Liver (tissue), 9 donors: ENCODE results near the gene AQP12A. TPM values are rescaled to one million over a fixed set of nuclear protein-coding genes. Genes with fewer than 3 reads are reported as not detected.

Experiments
- DNase-seq: peaks from one replicate; pipeline ENCODE4 v3.0.0-alpha.2; 2017; ENCODE audit warnings: low spot score
- H3K27ac ChIP-seq, 2 donors: one replicate each; pipeline ENCODE4 v1.7.0; 2013; ENCODE audit warnings: inconsistent platforms in 2 of 2, low read length in 2 of 2, control low read depth in 1 of 2, low read depth in 1 of 2, mild to moderate bottlenecking in 1 of 2
- H3K27me3 ChIP-seq, 4 donors: one replicate each; pipeline versions ENCODE4 v1.6.1 to v1.7.0; 2013; ENCODE audit warnings: low read length in 3 of 4, inconsistent platforms in 1 of 4, mild to moderate bottlenecking in 1 of 4, moderate library complexity in 1 of 4; ENCODE audit not compliant: control insufficient read depth in 4 of 4, insufficient read depth in 4 of 4
- H3K36me3 ChIP-seq, 4 donors: one replicate each; pipeline versions ENCODE4 v1.6.1 to v1.7.0; 2013; ENCODE audit warnings: low read length in 3 of 4, mild to moderate bottlenecking in 3 of 4, low read depth in 1 of 4, moderate library complexity in 1 of 4; ENCODE audit not compliant: control insufficient read depth in 4 of 4, insufficient read depth in 3 of 4
- H3K4me1 ChIP-seq, 4 donors: one replicate each; pipeline versions ENCODE4 v1.6.1 to v1.7.0; 2013; ENCODE audit warnings: low read length in 3 of 4, mild to moderate bottlenecking in 3 of 4, moderate library complexity in 1 of 4; ENCODE audit not compliant: control insufficient read depth in 4 of 4, insufficient read depth in 4 of 4
- H3K4me3 ChIP-seq, 3 donors: one replicate each; pipeline versions ENCODE4 v1.6.1 to v1.7.0; 2013; ENCODE audit warnings: low read length in 3 of 3, control low read depth in 1 of 3, low read depth in 1 of 3, mild to moderate bottlenecking in 1 of 3
- H3K9ac ChIP-seq, 2 donors: one replicate each; pipeline ENCODE4 v1.7.0; 2013; ENCODE audit warnings: low read length in 2 of 2, mild to moderate bottlenecking in 2 of 2, moderate library complexity in 2 of 2, control low read depth in 1 of 2, low read depth in 1 of 2
- H3K9me3 ChIP-seq, 4 donors: one replicate each; pipeline versions ENCODE4 v1.6.1 to v1.7.0; 2013; ENCODE audit warnings: low read length in 3 of 4; ENCODE audit not compliant: control insufficient read depth in 4 of 4
- EGR1 ChIP-seq, 2 donors: IDR thresholded peaks; 2 replicates each; pipeline ENCODE4 v1.6.1; 2016 to 2018; ENCODE audit warnings: antibody characterized with exemption in 2 of 2, low read depth in 2 of 2
- FOXA1 ChIP-seq: IDR thresholded peaks from 2 replicates; pipeline ENCODE4 v1.6.1; 2016; ENCODE audit warnings: antibody characterized with exemption
- FOXA2 ChIP-seq: IDR thresholded peaks from 2 replicates; pipeline ENCODE4 v1.6.1; 2016; ENCODE audit warnings: antibody characterized with exemption
- GABPA ChIP-seq, 2 donors: IDR thresholded peaks in 1 of 2; conservative IDR thresholded peaks in 1 of 2; 2 replicates each; pipeline ENCODE4 v1.6.1; 2016; ENCODE audit warnings: antibody characterized with exemption in 2 of 2, mild to moderate bottlenecking in 1 of 2, moderate library complexity in 1 of 2
- HNF4A ChIP-seq, 2 donors: conservative IDR thresholded peaks; 2 replicates each; pipeline ENCODE4 v1.6.1; 2016; ENCODE audit warnings: antibody characterized with exemption in 2 of 2, mild to moderate bottlenecking in 2 of 2
- HNF4G ChIP-seq: IDR thresholded peaks from 2 replicates; pipeline ENCODE4 v1.6.1; 2016; ENCODE audit warnings: antibody characterized with exemption
- JUND ChIP-seq, 2 donors: IDR thresholded peaks; 2 replicates each; pipeline ENCODE4 v1.6.1; 2016; ENCODE audit warnings: antibody characterized with exemption in 2 of 2
- NR2F2 ChIP-seq: IDR thresholded peaks from 2 replicates; pipeline ENCODE4 v1.6.1; 2016; ENCODE audit warnings: antibody characterized with exemption
- RAD21 ChIP-seq, 2 donors: IDR thresholded peaks; 2 replicates each; pipeline ENCODE4 v1.6.1; 2016; ENCODE audit warnings: antibody characterized with exemption in 2 of 2, mild to moderate bottlenecking in 2 of 2
- RXRA ChIP-seq, 2 donors: IDR thresholded peaks; 2 replicates each; pipeline ENCODE4 v1.6.1; 2017 to 2018; ENCODE audit warnings: antibody characterized with exemption in 2 of 2, mild to moderate bottlenecking in 1 of 2
- SP1 ChIP-seq: IDR thresholded peaks from 2 replicates; pipeline ENCODE4 v1.6.1; 2018; ENCODE audit warnings: antibody characterized with exemption, mild to moderate bottlenecking
- WGBS: extraction: QIAGEN DNeasy Blood & Tissue Kit; methylation state at CpG from one replicate; pipeline ENCODE4 v1.1.7; 2013; 5-methylcytosine and 5-hydroxymethylcytosine counted together
- polyA plus RNA-seq, 2 donors: library from polyadenylated mRNA; stranded (reverse) in 1 of 2; unstranded in 1 of 2; fragments of 200-250 nt in 1 of 2; fragments of >200 nt in 1 of 2; fragmentation: Nextera tagmentation in 1 of 2; extraction: Ambion mirVana in 1 of 2; gene quantifications; one replicate each; pipeline versions ENCODE4 v1.2.1 to v1.2.3, GENCODE V29; 2013 to 2015
- total RNA-seq, 2 donors: library from RNA; depleted of rRNA; stranded (reverse); fragments of >200 nt; gene quantifications; one replicate each; pipeline ENCODE4 v1.2.3, GENCODE V29; 2014
- TF ChIP-seq, protein P1 (sequence below): IDR thresholded peaks from 2 replicates; pipeline ENCODE4 v1.6.1; 2016; ENCODE audit warnings: antibody characterized with exemption
- TF ChIP-seq, protein P2 (sequence below): fragments of 150-350 bp; IDR thresholded peaks from 2 replicates; pipeline ENCODE4 v1.5.1; 2017; ENCODE audit warnings: improper control_type of control experiment, low read depth, low read length; ENCODE audit not compliant: missing input control
- TF ChIP-seq, protein P3 (sequence below): IDR thresholded peaks from 2 replicates; pipeline ENCODE4 v1.6.1; 2016; ENCODE audit warnings: antibody characterized with exemption
- donor health status: healthy.
- donor health status: healthy.
- donor health status: healthy.
- donor health status: healthy.
- donor health status: healthy.

Gene AQP12A
- total and polyA plus RNA-seq, 4 donors = not detected

DNA sequence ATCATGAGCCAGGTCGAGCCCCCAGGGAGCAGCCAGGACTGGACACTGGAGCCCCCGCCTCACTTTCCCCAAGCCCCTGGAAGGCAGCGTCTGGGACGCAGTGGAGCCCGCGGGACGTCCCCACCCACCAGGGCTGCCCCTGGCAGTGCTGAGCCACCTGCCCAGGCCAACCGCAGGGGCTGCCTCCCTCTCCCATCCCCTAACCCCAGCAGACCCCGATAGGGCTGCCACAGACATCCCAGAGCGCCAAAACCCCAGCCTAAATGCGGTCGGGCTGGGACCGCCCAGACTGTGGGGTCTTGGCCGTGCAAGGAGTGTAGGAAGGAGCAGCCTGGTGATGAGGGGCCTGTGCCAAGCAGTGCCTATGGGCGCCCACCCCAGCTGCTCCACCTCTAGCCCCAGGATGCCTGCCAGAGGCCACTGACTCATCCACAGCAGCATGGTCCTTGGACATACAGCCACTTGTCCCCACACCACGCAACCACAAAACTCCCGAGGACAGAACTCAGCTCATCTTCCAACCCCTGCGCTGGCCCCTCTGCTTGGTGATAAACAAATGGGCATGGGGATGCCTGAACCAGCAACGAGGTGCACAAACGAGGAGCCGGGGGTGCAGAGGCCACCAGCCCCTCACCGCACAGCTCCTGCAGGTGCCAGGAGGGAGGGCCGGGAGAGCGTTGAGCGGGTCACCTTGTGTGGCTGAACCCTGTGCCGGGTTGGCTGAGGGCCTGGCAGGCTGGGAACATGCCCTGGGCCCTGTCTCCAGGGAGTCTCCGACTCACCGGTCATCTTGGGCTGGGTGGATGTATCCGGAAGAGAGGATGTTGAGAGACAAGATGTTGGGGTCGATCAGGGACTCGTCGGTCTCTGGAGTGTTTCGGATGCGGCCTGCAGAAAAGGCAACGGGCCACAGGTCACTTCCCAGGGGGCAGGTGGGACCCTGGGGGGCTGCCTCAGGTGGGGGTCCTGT lies 44.9 kb downstream of the AQP12A start:
- Histone ChIP-seq H3K27ac (no peak overlapping the region), H3K27me3 (no peaks in the 10 kb centered on the region), H3K36me3 (no peaks in the 10 kb centered on the region), H3K9me3 (no peaks in the 10 kb centered on the region), H3K4me3 (no peak overlapping the region), H3K9ac (no peak overlapping the region), H3K4me1 (no peaks in the 10 kb centered on the region)
- 88% methylated on average over 35 of the region's 35 CpGs for WGBS
- TF ChIP-seq FOXA1 (no peak), GABPA (IDR thresholded peaks at IDR 0.05 in 1 of 2, conservative IDR thresholded peaks at IDR 0.05 in 1 of 2) (no peak), JUND (IDR thresholded peaks at IDR 0.05) (no peak), HNF4A (conservative IDR thresholded peaks at IDR 0.05) (no peak), HNF4G (no peak), RAD21 (IDR thresholded peaks at IDR 0.05) (no peak)
- TF ChIP-seq, protein P1, sequence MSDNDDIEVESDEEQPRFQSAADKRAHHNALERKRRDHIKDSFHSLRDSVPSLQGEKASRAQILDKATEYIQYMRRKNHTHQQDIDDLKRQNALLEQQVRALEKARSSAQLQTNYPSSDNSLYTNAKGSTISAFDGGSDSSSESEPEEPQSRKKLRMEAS = no peak
- DNase-seq = no peak

DNA sequence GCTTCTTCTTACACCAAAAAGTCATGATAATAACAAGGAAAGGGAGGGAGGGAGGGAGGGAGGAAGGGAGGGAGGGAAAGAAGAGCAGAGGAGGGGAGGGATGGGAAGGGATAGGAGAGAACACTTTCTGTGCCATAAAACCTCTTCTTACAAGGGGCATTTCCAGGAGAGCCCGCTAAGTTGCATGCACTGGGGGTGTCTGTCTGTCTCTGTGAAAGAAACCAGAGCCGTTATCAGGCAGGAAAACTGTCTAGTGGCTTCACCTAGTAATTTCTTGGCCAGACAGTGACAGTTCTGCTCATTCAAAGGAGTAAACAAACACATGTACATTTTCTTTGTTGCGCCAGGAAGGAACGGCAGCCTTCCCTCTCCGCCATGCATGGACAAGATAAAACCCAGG lies 45.8 kb downstream of the AQP12A start:
- H3K4me1 ChIP-seq = no peaks in the 10 kb centered on the region
- H3K4me3 ChIP-seq = no peak overlapping the region
- DNase-seq = no peak
- no peaks in the 10 kb centered on the region for H3K27me3 ChIP-seq
- TF ChIP-seq SP1 = no peak
- no peak for TF ChIP-seq JUND (IDR thresholded peaks at IDR 0.05)
- no peaks in the 10 kb centered on the region for H3K9me3 ChIP-seq
- no peak overlapping the region for H3K9ac ChIP-seq
- no peaks in the 10 kb centered on the region for H3K36me3 ChIP-seq
- 73% methylated on average over 5 of the region's 5 CpGs for WGBS
- H3K27ac ChIP-seq = no peak overlapping the region

DNA sequence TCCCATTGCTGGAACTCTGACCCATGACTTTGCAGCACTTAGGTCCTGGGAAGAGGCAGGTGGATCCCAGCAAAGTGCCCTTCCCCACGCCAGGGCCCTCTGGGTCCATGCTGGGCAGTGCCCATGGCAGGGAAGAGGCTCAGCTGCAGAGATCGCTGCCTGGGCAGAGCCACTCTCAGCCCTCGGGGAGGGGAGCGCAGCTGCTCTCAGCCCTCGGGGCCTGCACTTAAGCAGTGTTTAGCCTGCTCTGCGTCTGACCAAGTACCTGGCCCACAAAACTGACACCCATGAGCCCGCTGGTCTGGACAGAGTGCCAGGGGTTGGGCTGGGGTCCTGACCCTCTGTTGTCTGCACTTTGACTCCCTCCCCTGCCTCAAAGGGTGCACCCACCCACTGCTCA lies 46.3 kb downstream of the AQP12A start:
- H3K36me3 ChIP-seq = no peaks in the 10 kb centered on the region
- TF ChIP-seq, protein P2, sequence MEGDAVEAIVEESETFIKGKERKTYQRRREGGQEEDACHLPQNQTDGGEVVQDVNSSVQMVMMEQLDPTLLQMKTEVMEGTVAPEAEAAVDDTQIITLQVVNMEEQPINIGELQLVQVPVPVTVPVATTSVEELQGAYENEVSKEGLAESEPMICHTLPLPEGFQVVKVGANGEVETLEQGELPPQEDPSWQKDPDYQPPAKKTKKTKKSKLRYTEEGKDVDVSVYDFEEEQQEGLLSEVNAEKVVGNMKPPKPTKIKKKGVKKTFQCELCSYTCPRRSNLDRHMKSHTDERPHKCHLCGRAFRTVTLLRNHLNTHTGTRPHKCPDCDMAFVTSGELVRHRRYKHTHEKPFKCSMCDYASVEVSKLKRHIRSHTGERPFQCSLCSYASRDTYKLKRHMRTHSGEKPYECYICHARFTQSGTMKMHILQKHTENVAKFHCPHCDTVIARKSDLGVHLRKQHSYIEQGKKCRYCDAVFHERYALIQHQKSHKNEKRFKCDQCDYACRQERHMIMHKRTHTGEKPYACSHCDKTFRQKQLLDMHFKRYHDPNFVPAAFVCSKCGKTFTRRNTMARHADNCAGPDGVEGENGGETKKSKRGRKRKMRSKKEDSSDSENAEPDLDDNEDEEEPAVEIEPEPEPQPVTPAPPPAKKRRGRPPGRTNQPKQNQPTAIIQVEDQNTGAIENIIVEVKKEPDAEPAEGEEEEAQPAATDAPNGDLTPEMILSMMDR = no peak
- no peak for TF ChIP-seq EGR1 (IDR thresholded peaks at IDR 0.05; ENCODE audit: low read depth in 2 of 2)
- TF ChIP-seq NR2F2 = no peak
- no peak for TF ChIP-seq RXRA (IDR thresholded peaks at IDR 0.05)
- TF ChIP-seq, protein P3, sequence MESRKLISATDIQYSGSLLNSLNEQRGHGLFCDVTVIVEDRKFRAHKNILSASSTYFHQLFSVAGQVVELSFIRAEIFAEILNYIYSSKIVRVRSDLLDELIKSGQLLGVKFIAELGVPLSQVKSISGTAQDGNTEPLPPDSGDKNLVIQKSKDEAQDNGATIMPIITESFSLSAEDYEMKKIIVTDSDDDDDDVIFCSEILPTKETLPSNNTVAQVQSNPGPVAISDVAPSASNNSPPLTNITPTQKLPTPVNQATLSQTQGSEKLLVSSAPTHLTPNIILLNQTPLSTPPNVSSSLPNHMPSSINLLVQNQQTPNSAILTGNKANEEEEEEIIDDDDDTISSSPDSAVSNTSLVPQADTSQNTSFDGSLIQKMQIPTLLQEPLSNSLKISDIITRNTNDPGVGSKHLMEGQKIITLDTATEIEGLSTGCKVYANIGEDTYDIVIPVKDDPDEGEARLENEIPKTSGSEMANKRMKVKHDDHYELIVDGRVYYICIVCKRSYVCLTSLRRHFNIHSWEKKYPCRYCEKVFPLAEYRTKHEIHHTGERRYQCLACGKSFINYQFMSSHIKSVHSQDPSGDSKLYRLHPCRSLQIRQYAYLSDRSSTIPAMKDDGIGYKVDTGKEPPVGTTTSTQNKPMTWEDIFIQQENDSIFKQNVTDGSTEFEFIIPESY = no peak
- TF ChIP-seq FOXA2 = no peak
- no peak for TF ChIP-seq RAD21 (IDR thresholded peaks at IDR 0.05)
- no peak overlapping the region for H3K9ac ChIP-seq
- no peak overlapping the region for H3K27ac ChIP-seq
- no peak for DNase-seq
- H3K27me3 ChIP-seq = no peaks in the 10 kb centered on the region
- no peaks in the 10 kb centered on the region for H3K9me3 ChIP-seq
- H3K4me1 ChIP-seq = no peaks in the 10 kb centered on the region
- no peak overlapping the region for H3K4me3 ChIP-seq
- WGBS = 93% methylated on average over 7 of the region's 7 CpGs
